Astrocyte of the spinal cord (primary cell): Measurements from ENCODE around the gene EMC10.

Source experiments
- DNase-seq: peaks from one replicate; pipeline ENCODE4 v3.0.0; 2011; ENCODE audit warnings: low read depth, low spot score
- H3K4me3 ChIP-seq: 2 replicates; pipeline ENCODE4 v1.5.1; 2011; ENCODE audit warnings: low read depth, mild to moderate bottlenecking, low read length, moderate library complexity
- CTCF ChIP-seq: IDR thresholded peaks from 2 replicates; pipeline ENCODE4 v1.5.1; 2012; ENCODE audit warnings: low read depth, mild to moderate bottlenecking, low read length, inconsistent platforms
- in situ Hi-C: cut with HindIII; loops from 2 replicates; pipeline ENCODE4 v1.10.0; 2017; ENCODE audit warnings: low sequenced_read_pairs

The EMC10 gene

DNA sequence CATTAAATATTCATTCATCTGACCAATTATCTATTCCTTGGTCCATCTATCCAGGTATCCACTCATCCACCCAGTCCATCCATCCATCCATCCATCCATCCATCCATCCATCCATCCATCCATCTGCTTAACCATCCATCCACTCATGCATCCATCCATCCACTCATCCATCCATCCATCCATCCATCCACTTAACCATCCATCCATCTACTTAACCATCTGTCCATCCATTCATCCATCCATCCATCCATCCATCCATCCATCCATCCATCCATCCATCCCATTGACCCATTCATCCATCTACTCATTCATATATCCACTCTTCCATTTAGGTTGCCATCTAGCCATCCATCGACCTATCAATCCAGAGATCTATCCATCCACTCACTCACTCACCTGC lies 32.2 kb upstream of the EMC10 start:
- in situ Hi-C loops: no loop called here
- no peak overlapping the region for H3K4me3 ChIP-seq
- no peak for DNase-seq
- TF ChIP-seq CTCF: no peak

DNA sequence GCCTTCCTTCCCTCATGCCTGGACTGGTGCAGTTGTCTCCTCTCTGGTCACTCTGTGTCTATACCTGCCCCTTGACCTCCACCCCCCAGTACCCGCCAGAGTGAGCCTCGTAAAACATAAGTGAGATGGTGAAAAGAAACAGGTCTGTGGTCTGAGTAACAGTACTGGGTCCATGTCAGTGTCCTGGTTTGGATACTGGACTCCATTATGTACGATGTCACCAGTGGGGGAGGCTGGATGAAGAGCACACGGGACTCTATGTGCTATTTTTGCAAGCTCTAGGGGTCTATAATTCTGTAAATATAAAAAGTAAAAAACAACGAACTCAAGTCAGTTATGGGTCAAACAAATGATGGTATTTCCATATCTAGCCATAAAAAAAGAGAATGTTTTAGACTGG lies 29.3 kb upstream of the EMC10 start:
- in situ Hi-C loops: no loop called here
- no peak overlapping the region for H3K4me3 ChIP-seq
- DNase-seq: no peak
- TF ChIP-seq CTCF: no peak

DNA sequence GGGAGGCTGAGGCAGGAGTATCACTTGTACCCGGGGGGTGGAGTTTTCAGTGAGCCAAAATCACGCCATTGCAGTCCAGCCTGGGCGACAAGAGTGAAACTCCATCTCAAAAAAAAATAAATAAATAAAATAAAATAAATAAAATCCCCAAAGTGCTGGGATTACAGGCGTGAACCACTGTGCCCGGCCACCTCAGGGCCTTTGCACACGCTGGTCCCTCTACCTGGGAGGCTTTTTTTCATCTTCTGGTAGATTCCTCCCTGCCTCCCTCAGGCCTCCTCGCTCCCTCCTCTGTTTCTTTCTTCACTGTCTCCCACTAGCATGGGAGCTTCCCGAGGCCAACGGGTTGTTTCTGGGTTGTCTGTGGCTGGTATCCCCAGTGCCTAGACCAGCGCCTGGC lies 28.6 kb upstream of the EMC10 start:
- DNase-seq: no peak
- in situ Hi-C loops: no loop called here
- TF ChIP-seq CTCF: no peak
- H3K4me3 ChIP-seq: no peak overlapping the region

- DNase-seq: no peak
- H3K4me3 ChIP-seq: no peak overlapping the region
- no peak for TF ChIP-seq CTCF
- in situ Hi-C loops: no loop called here
Observed at GRCh38 chr19:50449236-50449899, 26.9 kb upstream of the EMC10 start.

DNA sequence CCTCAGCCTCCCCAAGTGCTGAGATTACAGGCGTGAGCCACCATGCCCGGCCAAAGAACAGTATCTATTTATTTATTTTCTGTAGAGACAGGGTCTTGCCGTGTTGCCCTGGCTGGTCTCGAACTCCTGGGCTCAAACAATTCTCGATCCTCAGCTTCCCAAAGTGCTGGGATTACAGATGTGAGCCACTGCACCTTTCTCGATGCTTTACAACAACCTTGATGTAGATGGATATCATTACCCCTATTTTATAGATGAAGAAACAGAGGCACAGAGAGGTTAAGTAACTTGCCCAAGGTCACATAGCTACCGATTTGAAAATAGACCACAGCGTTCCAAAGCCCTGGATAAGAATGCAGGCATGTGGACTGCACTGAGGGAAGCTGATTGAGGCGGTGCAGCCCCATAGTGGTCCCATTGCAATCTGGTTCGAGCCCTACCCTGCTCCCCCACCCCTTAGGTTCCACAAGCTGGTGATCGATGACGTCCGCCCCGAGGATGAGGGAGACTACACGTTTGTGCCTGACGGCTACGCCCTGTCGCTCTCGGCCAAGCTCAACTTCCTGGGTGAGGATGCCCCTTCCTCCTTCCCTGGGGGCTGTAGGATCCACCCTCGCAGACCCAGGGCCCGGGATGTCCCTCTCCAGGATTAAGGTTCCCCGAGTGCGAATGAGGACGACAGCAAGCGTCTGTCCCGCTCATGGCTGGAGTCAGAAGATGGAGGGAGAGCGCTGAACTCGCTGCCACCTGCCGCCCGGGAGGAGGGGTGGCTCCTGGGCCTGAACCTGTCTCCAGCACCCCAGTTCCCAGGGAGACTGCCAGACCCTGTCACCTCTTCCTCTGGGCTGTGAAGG lies 25.7 kb upstream of the EMC10 start:
- TF ChIP-seq CTCF: no peak
- DNase-seq: no peak
- H3K4me3 ChIP-seq: no peak overlapping the region
- in situ Hi-C loops: no loop called here

GRCh38 chr19:50451223-50451534 lies 25.1 kb upstream of the EMC10 start:
- no peak overlapping the region for H3K4me3 ChIP-seq
- no peak for TF ChIP-seq CTCF
- no peak for DNase-seq
- in situ Hi-C loops: no loop called here
